IMR-90 (cell line): ENCODE results near the gene SLC25A19. TPM values are rescaled to one million over a fixed set of nuclear protein-coding genes. Genes with fewer than 3 reads are reported as not detected.

Source experiments
- ATAC-seq: fragments of 200-7000 bp; cut with Tn5 transposase; 2 replicates; pipeline ENCODE4 v1.9.1; 2020; ENCODE audit warnings: low read depth, mild to moderate bottlenecking, moderate library complexity
- BruUV-seq: library from RNA; stranded (reverse); fragments of 400-500 nt; replicated peaks from 2 replicates; lab custom pipeline; 2021; lab: Mats Ljungman, UMichigan
- CTCF ChIA-PET: fragments of 300-600 bp; formaldehyde crosslinking; extraction: SDS; loops from one replicate; lab custom pipeline; 2021; ENCODE audit warnings: antibody characterized with exemption; lab: Yijun Ruan, JAX
- POLR2A ChIA-PET: fragments of 300-600 bp; sonication (Branson Sonifier 250); formaldehyde crosslinking; loops from one replicate; lab custom pipeline; 2022; ENCODE audit warnings: antibody characterized with exemption; ENCODE audit not compliant: unreplicated experiment; lab: Charles Lee
- DNase-seq: peaks from one replicate; pipeline ENCODE4 v3.0.0; 2013
- H2AFZ ChIP-seq: replicated peaks from 2 replicates; pipeline ENCODE3; 2013; ENCODE audit warnings: low read length, mild to moderate bottlenecking; ENCODE audit not compliant: poor library complexity
- H2AK5ac ChIP-seq: 2 replicates; pipeline ENCODE4 v1.6.1; 2013; ENCODE audit warnings: low read depth, low read length, inconsistent platforms
- H2AK9ac ChIP-seq: replicated peaks from 2 replicates; pipeline ENCODE3; 2013; ENCODE audit warnings: mild to moderate bottlenecking, low read depth, low read length, moderate library complexity; ENCODE audit not compliant: poor library complexity
- H2BK120ac ChIP-seq: 2 replicates; pipeline ENCODE4 v1.6.1; 2013; ENCODE audit warnings: low read depth, low read length, inconsistent platforms
- H2BK15ac ChIP-seq: 3 replicates; pipeline ENCODE4 v1.6.1; 2013; ENCODE audit warnings: low read depth, low read length, inconsistent platforms
- H2BK20ac ChIP-seq: 2 replicates; pipeline ENCODE4 v1.6.1; 2013; ENCODE audit warnings: low read depth, mild to moderate bottlenecking, inconsistent platforms, low read length, moderate library complexity
- H2BK5ac ChIP-seq: 2 replicates; pipeline ENCODE4 v1.6.1; 2013; ENCODE audit warnings: mild to moderate bottlenecking, low read depth, low read length, inconsistent platforms; ENCODE audit not compliant: poor library complexity, severe bottlenecking
- H3K14ac ChIP-seq: replicated peaks from 2 replicates; pipeline ENCODE4 v1.6.1; 2013; ENCODE audit warnings: low read depth, low read length, inconsistent platforms
- H3K18ac ChIP-seq: 2 replicates; pipeline ENCODE4 v1.6.1; 2013; ENCODE audit warnings: low read depth, low read length, control low read depth
- H3K23ac ChIP-seq: 2 replicates; pipeline ENCODE4 v1.6.1; 2013; ENCODE audit warnings: low read depth, low read length, inconsistent platforms
- H3K27ac ChIP-seq: 2 replicates; pipeline ENCODE4 v1.5.1; 2013; ENCODE audit warnings: mild to moderate bottlenecking, control low read depth, low read length; ENCODE audit not compliant: insufficient read depth
- H3K27me3 ChIP-seq: 2 replicates; pipeline ENCODE4 v1.6.1; 2013; ENCODE audit warnings: low read length; ENCODE audit not compliant: control insufficient read depth, insufficient read depth
- H3K36me3 ChIP-seq: 2 replicates; pipeline ENCODE4 v1.6.1; 2013; ENCODE audit warnings: low read length, mixed read lengths; ENCODE audit not compliant: control insufficient read depth, insufficient read depth
- H3K4ac ChIP-seq: 2 replicates; pipeline ENCODE4 v1.6.1; 2013; ENCODE audit warnings: low read depth, low read length, inconsistent platforms
- H3K4me1 ChIP-seq: 2 replicates; pipeline ENCODE4 v1.6.1; 2013; ENCODE audit warnings: low read length, mixed read lengths; ENCODE audit not compliant: control insufficient read depth, insufficient read depth
- H3K4me2 ChIP-seq: 2 replicates; pipeline ENCODE4 v1.6.1; 2013; ENCODE audit warnings: low read depth, mild to moderate bottlenecking, control low read depth, low read length, moderate library complexity
- H3K4me3 ChIP-seq: 2 replicates; pipeline ENCODE4 v1.5.1; 2013; ENCODE audit warnings: low read depth, mild to moderate bottlenecking, control low read depth, low read length, moderate library complexity; ENCODE audit not compliant: insufficient read depth
- H3K56ac ChIP-seq: 2 replicates; pipeline ENCODE4 v1.6.1; 2013; ENCODE audit warnings: low read length, inconsistent platforms; ENCODE audit not compliant: insufficient read depth; ENCODE audit errors: extremely low read depth
- H3K79me1 ChIP-seq, 2 experiments: 2 replicates each; pipeline ENCODE4 v1.6.1; 2013; ENCODE audit warnings: low read length in 2 of 2, inconsistent platforms in 1 of 2, low read depth in 1 of 2
- H3K9ac ChIP-seq: 2 replicates; pipeline ENCODE4 v1.6.1; 2013; ENCODE audit warnings: low read depth, low read length, control low read depth
- H3K9me1 ChIP-seq: 2 replicates; pipeline ENCODE4 v1.6.1; 2013; ENCODE audit warnings: low read length, inconsistent platforms; ENCODE audit not compliant: insufficient read depth
- H3K9me3 ChIP-seq: 2 replicates; pipeline ENCODE4 v1.6.1; 2013; ENCODE audit warnings: low read length; ENCODE audit not compliant: control insufficient read depth, insufficient read depth
- H4K20me1 ChIP-seq: 2 replicates; pipeline ENCODE4 v1.6.1; 2013; ENCODE audit warnings: low read length, inconsistent platforms; ENCODE audit not compliant: insufficient read depth
- H4K5ac ChIP-seq: 2 replicates; pipeline ENCODE4 v1.6.1; 2013; ENCODE audit warnings: mild to moderate bottlenecking, low read depth, low read length, control low read depth
- H4K8ac ChIP-seq, 2 experiments: 2 replicates each; pipeline ENCODE4 v1.6.1; 2013; ENCODE audit warnings: low read depth in 2 of 2, low read length in 2 of 2, control low read depth in 1 of 2, inconsistent platforms in 1 of 2
- H4K91ac ChIP-seq: 2 replicates; pipeline ENCODE4 v1.6.1; 2013; ENCODE audit warnings: low read depth, low read length, inconsistent platforms; ENCODE audit not compliant: insufficient read depth
- CEBPB ChIP-seq: IDR thresholded peaks from 2 replicates; pipeline ENCODE4 v1.6.1; 2012; ENCODE audit warnings: low read depth, low read length, improper control_type of control experiment
- CHD1 ChIP-seq: IDR thresholded peaks from 2 replicates; pipeline ENCODE4 v1.6.1; 2012; ENCODE audit warnings: low read depth, low read length, improper control_type of control experiment
- ELK1 ChIP-seq: fragments of 150-350 bp; IDR thresholded peaks from 2 replicates; pipeline ENCODE4 v1.6.1; 2016; ENCODE audit warnings: low read depth, mild to moderate bottlenecking, low read length, moderate library complexity, borderline replicate concordance
- MAZ ChIP-seq: IDR thresholded peaks from 2 replicates; pipeline ENCODE4 v1.6.1; 2012; ENCODE audit warnings: low read depth, mild to moderate bottlenecking, low read length, improper control_type of control experiment, moderate library complexity, borderline replicate concordance
- MXI1 ChIP-seq: IDR thresholded peaks from 2 replicates; pipeline ENCODE4 v1.6.1; 2012; ENCODE audit warnings: low read depth, mild to moderate bottlenecking, low read length, moderate library complexity, borderline replicate concordance
- POLR2A ChIP-seq: IDR thresholded peaks from 2 replicates; pipeline ENCODE4 v1.6.1; 2012; ENCODE audit warnings: mild to moderate bottlenecking, low read depth, low read length
- RAD21 ChIP-seq: IDR thresholded peaks from 2 replicates; pipeline ENCODE4 v1.6.1; 2012; ENCODE audit warnings: low read length, improper control_type of control experiment
- RCOR1 ChIP-seq: IDR thresholded peaks from 2 replicates; pipeline ENCODE4 v1.6.1; 2012; ENCODE audit warnings: mild to moderate bottlenecking, low read length, improper control_type of control experiment; ENCODE audit not compliant: insufficient replicate concordance
- RFX5 ChIP-seq: IDR thresholded peaks from 2 replicates; pipeline ENCODE4 v1.8.0; 2012; ENCODE audit warnings: low read depth, mild to moderate bottlenecking, low read length, moderate library complexity
- SMC3 ChIP-seq: fragments of 150-350 bp; IDR thresholded peaks from 2 replicates; pipeline ENCODE4 v1.6.1; 2016; ENCODE audit warnings: low read depth, mild to moderate bottlenecking, antibody characterized with exemption, low read length, moderate library complexity
- USF2 ChIP-seq: fragments of 150-350 bp; IDR thresholded peaks from 2 replicates; pipeline ENCODE4 v1.6.1; 2017; ENCODE audit warnings: mild to moderate bottlenecking, antibody characterized with exemption, low read length, low read depth
- WGBS, 2 experiments: methylation state at CpG; one replicate each; pipeline versions ENCODE4 v1.1.5 to v1.1.7; 2013; ENCODE audit warnings: missing lambda C conversion rate in 2 of 2; ENCODE audit not compliant: insufficient read length in 1 of 2; ENCODE audit errors: extremely low coverage in 2 of 2; 5-methylcytosine and 5-hydroxymethylcytosine counted together
- dilution Hi-C: fragments of 300-500 bp; cut with HindIII; formaldehyde crosslinking; loops from one replicate; pipeline ENCODE4 v1.14.3; 2018; ENCODE audit warnings: low sequenced_read_pairs; ENCODE audit not compliant: unreplicated experiment
- in situ Hi-C: fragments of 300-500 bp; cut with MboI; formaldehyde crosslinking; loops from 3 replicates; pipeline ENCODE4 v1.14.3; 2019; ENCODE audit warnings: low sequenced_read_pairs, inconsistent platforms, mixed read lengths
- intact Hi-C: fragments of 100-400 bp; cut with micrococcal nuclease; formaldehyde crosslinking; loops from 2 replicates; pipeline ENCODE4 v1.10.0; 2022
- polyA plus RNA-seq, 3 experiments: library from polyadenylated mRNA; depleted of rRNA; stranded (reverse); fragments of >200 nt; gene quantifications; 2 replicates each; pipeline ENCODE4 v1.2.3, GENCODE V29; 2012; ENCODE audit warnings: low replicate concordance in 1 of 3
- total RNA-seq: library from RNA; depleted of rRNA; stranded (reverse); fragments of >200 nt; gene quantifications from 2 replicates; pipeline ENCODE4 v1.2.3, GENCODE V29; 2012

SLC25A19 gene
- total and polyA plus RNA-seq, 2 of the 4 experiments (the other 2 are of a cell fraction), result 9.1 to 9.2 TPM

DNA sequence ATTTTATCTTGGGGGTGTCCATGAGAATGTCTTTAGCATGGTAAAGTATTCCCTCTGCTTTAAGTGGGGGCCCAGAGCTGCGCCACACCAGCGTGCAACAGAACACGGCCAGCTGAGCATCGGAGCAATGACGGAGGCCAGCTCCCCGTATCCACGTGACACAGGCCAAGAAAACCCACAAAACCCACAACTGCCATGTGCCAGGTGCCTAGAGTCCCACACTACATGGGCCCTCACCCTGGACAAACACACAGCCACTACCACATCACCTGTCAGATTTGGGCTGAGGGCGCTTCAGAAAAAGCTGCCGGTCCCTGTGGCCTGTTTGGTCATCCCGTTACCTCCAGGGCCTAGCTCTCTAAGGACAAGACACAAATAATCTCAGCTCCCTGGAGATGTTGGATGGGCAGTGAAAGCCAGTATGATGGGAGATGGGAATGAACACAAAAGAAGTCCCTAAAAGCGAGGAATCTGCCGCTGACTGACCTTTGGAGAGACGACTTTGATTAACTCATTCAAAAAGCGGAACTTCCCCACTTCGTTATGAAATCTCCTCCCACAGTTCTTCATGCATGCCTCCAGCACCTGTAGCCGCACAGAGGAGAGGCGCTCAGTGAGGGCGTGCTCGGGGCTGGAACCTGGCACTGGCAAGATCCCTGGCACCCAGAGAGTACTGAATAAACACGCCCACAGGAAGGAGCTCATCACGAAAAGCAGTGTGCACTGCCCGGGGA, 44.9 kb downstream of the SLC25A19 start:
- no peak overlapping the region for H3K23ac ChIP-seq
- H2BK15ac ChIP-seq, result no peak overlapping the region
- WGBS, 2 experiments, result no CpG with 5 or more reads among the region's 22 CpGs
- H3K56ac ChIP-seq, result no peak overlapping the region
- H4K8ac ChIP-seq, result no peak overlapping the region
- H2AFZ ChIP-seq, result no peak overlapping the region
- H2BK5ac ChIP-seq, result no peak overlapping the region
- no TSS peak for BruUV-seq
- intact Hi-C loops, result no loop called here
- H3K18ac ChIP-seq, result no peak overlapping the region
- no peak overlapping the region for H3K27ac ChIP-seq
- in situ Hi-C loops, result no loop called here
- H2AK5ac ChIP-seq, result no peak overlapping the region
- no peak overlapping the region for H3K4me2 ChIP-seq
- H2BK120ac ChIP-seq, result no peak overlapping the region
- DNase-seq (no peak), ATAC-seq (no peak)
- TF ChIP-seq ELK1, result no peak
- no peak for TF ChIP-seq USF2
- no peak for TF ChIP-seq MAZ
- TF ChIP-seq SMC3, result no peak
- TF ChIP-seq RCOR1, result no peak
- TF ChIP-seq CEBPB, result no peak
- no peak for TF ChIP-seq MXI1
- TF ChIP-seq RAD21, result no peak
- TF ChIP-seq CHD1, result no peak
- TF ChIP-seq RFX5, result no peak
- no peak for TF ChIP-seq POLR2A
- no peaks in the 10 kb centered on the region for H3K9me1 ChIP-seq
- H4K5ac ChIP-seq, result no peak overlapping the region
- no peaks in the 10 kb centered on the region for H3K27me3 ChIP-seq
- H3K14ac ChIP-seq, result no peak overlapping the region
- no peak overlapping the region for H3K4me3 ChIP-seq
- peaks cover 9% of the 10 kb centered on the region for H4K20me1 ChIP-seq
- H3K9ac ChIP-seq, result no peak overlapping the region
- dilution Hi-C loops, result no loop called here
- H2BK20ac ChIP-seq, result no peak overlapping the region
- H2AK9ac ChIP-seq, result no peak overlapping the region
- POLR2A ChIA-PET, result no interaction called here
- H3K4me1 ChIP-seq, result no peaks in the 10 kb centered on the region
- peaks cover 71% of the 10 kb centered on the region for H3K36me3 ChIP-seq
- no peaks in the 10 kb centered on the region for H3K9me3 ChIP-seq
- no peak overlapping the region for H3K4ac ChIP-seq
- peaks cover 3 to 21% of the 10 kb centered on the region in 2 experiments; a peak in 3 of 4 replicates for H3K79me1 ChIP-seq
- no peak overlapping the region for H4K91ac ChIP-seq
- CTCF ChIA-PET, result no interaction called here
